RCC 7860 (cell line): ENCODE measurements around the gene GAL3ST2.
A peak's percentile ranks its signal among the peaks of the same experiment; 100 is the strongest.
"Not testable (repeated sequence)": the region's sequence is repeated elsewhere in the genome, so short reads cannot be mapped to it uniquely, and the experiment has no call there.

Source experiments
- DNase-seq: peaks from one replicate; pipeline ENCODE4 v3.0.0-alpha.2; 2015; ENCODE audit warnings: low spot score
- FAIRE-seq: peaks from 2 replicates; lab custom pipeline; 2012; peaks lifted over from hg19 to GRCh38; lab: Jason Lieb, UNC

GAL3ST2 gene

DNA sequence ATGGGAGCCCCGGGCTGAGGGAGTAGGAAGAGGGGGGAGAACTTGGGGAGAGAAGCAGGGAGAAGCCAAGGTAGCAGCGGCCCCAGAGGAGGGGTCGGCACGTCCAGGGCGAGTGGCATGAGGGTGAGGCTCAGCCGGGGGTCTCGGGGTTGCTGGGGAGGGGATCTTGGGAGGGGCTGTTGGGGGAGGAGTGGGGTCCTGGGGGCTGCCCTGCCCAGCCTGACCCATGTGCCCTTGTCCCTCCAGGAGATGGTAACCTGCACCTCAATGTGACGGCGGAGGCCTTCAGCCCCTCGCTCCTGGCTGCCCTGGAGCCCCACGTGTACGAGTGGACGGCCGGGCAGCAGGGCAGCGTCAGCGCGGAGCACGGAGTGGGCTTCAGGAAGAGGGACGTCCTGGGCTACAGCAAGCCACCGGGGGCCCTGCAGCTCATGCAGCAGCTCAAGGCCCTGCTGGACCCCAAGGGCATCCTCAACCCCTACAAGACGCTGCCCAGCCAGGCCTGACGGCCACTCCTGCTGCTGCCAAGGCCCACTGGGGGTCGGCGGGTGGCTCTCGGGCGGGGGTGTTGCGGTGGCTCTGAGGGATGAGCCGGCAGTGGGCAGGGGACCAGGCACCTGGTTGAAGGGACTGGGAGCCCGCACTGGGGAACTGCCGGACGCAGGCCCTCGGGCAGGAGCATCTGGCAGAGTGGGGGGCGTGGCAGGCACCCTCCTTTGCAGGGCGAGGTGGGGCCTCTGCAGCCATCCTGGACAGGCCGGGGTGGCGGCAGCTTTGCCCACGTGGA, 9.0 kb upstream of the GAL3ST2 start:
- no peak for DNase-seq
- no peak for FAIRE-seq

DNA sequence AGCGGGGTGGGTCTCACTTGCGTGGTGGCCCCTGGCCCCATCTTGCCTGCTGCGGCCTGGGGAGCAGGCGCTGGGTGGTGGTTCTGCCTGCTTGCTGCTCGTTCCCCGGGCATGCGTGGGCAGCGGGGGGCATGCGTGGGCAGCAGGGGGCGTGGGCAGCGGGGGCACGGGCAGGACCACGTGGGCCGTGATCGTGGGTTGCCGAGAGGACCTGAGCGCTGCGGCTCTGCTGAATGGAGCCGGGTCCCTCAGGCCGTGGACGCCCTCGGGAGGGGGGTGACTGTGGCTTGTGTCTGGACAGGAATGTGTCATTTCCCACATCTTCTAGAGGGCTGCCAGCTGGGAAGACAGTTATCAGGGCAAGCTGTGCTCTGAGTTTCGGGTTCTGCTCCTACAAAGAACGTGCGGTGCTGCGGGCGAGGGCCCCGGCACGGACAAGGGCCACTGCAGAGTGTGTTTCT, 8.3 kb upstream of the GAL3ST2 start:
- FAIRE-seq: no peak
- DNase-seq: no peak

DNA sequence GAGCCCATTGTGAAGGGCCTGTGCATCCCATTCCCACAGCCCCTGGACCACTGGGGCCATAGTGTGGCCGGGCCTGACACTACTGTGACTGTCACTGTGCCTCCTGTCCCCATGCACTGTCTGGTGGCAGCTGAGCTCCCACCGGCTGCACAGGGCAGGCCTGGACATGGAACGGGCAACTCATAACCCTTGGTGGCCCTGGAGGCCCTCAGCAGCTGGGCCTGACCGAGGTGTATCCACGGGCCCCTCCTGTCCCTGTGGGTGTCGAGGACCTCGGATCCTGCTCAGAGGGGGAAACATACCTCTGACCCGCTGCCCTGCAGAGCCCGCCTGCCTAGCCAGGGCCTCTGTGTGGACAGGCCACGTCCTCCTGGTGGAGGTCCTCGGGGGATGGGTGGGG, 7.8 kb upstream of the GAL3ST2 start:
- DNase-seq (no peak), FAIRE-seq (no peak)

DNA sequence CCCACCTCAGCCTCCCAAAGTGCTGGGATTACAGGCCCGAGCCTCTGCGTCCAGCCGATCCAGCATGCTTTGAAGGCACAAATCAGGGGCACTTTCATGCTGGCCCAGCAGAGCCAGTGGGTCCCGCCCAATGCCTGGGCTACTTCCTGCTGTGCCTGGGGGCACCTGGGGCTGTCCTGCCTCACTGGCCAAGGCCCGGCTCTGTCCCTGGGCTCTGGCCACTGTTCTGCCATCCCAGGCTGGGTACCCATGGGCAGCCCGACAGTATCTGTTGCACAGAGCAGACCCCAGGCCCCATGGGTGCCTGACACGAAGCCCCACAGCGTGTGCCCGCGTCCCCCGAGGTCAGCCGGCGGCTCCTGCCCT, 6.8 kb upstream of the GAL3ST2 start:
- FAIRE-seq (no peak), DNase-seq (no peak)

DNA sequence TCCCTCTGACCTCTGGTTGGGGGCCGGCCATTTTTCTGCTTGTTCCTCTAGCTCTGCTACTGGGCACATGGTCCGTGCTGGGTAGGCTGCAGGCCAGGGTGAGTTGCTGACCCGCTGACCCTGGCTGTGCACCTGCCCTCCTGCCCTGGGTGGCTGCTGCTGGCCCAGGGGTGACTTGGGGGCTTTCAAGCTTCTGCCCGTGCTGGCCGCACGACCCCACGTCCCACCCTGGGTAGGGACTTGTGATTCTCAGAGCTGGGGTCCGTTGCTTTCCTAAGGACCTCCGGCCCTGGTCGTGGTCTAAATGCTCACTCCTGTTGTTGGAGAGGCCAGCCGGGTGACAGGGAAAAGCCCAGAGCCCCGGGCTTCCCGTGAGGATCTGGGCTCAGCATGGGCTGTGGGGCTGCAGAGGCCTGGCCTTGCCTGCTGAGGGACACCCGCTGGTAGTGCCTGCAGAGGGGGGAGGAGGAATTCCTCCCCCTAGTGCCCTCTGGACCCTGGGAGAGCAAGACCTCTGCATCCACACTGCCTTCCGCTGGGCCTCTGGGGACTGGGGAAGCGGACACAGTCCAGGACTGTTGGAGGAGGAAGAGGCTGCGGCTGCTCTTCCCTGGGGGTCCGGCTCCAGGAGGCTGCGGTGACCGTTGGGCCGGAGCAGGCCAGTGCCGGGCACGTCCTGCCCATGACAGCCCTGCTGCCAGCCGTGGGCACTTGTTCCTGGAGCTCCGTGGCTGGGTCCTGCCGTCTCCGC, 6.3 kb upstream of the GAL3ST2 start:
- FAIRE-seq (no peak), DNase-seq (no peak)

DNA sequence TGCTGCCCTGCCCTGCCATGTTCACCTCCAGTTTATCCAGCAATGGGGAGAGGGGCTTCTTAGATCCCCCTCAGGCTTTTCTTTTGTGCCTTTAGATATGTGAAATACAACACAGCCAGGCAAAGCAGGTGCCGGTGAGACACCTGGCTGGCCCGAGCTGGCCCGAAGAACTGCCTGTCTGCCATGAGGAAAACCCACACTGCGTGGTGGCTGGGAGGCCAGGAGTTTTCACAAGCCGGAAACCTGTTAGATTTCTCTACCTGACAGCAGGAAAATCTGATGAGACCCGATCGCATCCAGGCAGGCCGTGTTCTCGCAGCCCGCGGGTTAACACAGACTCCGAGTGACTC, 5.7 kb upstream of the GAL3ST2 start:
- no peak for FAIRE-seq
- DNase-seq: no peak

DNA sequence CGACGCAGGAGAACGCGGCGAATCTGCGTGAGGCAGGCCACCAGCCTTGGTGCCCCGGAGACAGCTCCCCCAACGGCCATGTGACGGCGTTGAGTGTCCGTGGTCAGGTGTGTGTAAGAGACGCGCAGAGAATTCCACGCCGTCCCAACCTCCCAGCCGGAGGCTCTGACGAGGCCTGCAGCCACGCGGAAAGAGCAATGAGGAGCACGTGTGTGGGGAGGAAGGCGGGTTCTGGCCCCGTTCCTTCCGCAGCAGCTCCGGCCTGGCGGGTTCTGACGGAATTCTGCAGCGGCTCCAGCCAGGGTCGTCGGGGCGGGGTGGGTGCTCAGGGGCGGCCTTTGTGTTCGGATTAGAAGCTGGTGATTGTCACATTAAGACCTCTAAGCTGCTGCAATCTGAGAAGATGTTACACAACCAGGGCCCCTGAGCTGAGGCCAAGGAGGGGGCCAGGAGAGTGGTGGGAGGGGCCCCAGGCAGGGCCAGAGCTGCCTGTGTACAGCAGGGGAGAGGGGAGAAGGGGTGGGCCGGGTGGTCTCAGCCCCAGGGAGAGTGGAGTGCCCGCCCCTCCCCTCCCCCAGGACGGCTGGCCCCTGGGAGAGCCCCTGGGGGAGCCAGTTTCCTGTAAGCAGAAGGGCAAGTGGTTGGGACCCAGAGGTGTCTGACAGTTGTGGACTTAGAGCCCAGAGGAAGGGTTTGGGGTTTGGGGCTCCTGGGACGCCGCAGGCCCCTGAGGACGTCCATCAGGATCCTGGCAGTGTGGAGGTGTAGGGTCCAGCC, 5.1 kb upstream of the GAL3ST2 start:
- FAIRE-seq (no peak), DNase-seq (no peak)

DNA sequence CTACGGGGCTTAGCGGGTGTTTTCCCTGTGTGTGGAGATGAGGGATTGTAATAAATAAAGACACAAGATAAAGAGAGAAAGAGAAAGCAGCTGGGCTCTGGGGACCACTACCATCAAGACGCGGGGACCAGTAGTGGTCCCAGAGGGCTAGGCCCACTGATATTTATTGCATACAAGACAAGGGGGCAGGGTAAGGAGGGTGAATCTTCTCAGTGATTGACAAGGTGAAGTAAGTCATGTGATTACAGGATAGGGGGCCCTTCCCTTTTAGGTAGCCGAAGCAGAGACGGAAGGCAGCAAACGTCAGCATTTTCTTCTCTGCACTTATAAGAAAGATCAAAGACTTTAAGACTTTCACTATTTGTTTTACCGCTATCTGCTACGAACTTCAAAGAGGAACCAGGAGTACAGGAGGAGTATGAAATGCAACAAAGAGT, 4.5 kb upstream of the GAL3ST2 start:
- DNase-seq (no peak), FAIRE-seq (no peak)

DNA sequence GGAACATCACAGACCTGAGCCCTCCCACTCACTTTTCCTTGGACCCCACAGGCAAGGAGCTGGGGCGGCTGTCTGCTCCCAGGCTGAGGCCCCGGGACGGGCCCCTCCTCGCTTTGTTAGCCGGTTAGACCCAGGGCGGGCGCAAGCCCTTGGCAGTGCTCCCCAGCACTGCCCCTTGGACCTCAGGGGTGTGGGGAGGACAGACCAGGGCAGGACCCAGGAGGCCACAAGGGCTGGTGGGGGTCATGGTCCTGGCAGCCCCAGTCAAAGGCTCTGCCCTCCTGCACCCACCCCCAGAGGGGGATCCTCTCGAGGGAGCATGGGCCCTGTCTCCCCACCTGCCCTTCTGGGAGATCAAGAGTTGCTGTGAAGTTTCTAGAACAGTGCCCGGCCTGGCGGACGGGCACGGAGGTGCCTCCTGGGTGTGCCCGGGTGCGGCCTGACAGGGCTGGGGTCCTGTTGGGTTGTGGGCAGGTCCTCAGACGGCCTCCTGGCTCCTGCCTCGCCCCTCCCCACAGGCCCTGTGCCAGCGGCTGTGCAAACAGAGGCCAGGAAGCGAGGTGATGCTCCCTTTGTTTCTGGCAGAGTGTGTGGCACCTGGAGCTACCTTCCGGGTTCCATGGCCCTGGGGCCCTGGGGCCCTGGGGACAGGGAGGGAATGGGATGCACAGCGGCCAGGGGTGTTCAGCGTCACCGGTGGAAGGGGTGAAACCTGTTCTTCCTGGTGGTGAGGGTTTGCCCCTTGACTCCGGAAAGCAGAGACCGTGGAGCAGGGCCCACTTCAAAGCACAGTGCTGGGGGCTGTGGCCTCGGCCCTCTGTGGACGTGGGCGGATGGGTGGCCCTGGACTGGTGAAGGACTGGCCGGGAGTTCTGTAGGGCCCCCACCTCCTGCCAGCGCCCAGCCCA, 2.9 kb upstream of the GAL3ST2 start:
- DNase-seq (no peak), FAIRE-seq (no peak)

DNA sequence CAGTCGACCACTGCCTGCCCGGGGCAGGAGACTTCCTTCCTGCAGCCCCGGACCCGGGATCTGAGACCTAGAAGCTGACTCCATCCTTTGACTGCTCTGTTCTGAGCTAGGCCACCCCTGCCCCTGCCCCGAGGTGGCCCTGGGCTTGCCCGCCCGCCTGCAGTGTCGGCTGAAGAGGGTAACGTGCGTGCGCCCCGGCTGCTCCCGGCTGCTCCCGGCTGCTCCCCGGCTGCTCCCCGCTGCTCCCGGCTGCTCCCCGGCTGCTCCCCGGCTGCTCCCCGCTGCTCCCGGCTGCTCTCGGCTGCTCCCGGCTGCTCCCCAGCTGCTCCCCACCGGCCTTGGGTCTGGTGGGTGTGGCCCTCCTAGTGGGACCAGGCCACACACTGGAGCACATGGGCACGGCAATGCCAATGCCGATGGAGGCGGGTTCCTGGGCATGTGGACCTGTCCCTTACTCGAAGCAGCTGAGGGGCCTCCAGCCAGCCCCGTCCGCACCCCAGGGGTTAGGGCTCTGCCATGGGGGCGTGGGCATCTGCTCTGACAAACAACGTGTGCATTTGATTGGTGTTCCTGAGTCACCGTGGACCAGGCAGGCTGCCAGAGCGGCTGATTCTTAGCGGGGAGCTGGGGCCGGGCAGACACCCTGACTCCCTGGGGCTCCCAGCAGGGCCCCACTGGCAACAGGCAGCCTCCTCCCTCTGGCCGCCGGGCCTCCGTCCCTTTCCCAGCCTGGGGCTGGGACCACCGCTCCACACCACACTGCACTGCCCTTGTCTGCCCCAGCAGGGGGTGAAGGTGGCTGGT, 2.0 kb upstream of the GAL3ST2 start:
- FAIRE-seq (no peak), DNase-seq (peak; percentile 43)

DNA sequence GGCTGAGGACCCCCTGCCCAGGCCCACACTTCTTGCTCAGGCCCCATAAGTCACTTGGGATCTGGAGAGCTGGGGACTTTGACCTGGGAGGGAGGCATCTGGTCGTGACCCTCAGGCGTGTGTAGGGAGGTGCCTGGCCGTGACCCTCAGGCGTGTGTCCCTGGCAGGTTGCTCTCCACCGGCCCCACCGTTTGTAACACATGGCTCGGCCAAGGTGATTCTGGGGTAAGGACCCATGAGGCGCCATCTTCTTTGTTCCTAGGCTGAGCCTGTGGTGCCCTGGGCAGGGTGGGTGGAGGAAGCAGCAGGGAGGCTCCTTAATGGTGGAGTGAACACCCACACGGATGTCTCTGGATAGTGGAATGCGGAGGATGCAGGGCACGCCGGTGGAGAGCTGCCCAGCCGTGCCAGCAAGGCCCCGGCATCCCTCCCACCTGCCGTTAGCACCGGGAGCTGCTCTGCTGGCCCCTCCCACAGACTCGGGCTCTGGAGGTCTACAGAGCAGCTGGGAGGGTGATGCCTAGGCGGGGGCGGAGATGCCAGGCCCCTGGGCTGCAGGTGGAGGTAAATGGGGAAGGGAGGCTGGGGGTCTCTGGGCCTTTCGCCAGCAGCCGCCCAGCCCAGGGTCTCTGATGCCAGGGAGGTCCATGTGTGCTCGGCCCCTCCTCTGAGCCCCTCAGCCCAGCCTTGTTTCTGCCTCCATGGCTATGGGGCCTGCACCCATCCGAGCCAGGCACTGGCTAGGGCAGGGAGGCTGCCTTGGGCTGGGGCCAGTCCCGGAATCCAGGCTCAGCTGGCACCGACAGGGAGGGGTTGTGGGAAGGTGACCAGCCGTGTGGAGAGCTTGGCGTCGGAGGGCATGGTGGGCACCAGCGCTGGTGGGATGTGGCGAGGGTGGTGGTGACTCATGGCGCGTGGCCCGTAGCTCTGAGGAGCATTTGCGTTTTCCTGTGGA, 1.1 kb upstream of the GAL3ST2 start:
- DNase-seq: peak; percentile 51
- FAIRE-seq: no peak

DNA sequence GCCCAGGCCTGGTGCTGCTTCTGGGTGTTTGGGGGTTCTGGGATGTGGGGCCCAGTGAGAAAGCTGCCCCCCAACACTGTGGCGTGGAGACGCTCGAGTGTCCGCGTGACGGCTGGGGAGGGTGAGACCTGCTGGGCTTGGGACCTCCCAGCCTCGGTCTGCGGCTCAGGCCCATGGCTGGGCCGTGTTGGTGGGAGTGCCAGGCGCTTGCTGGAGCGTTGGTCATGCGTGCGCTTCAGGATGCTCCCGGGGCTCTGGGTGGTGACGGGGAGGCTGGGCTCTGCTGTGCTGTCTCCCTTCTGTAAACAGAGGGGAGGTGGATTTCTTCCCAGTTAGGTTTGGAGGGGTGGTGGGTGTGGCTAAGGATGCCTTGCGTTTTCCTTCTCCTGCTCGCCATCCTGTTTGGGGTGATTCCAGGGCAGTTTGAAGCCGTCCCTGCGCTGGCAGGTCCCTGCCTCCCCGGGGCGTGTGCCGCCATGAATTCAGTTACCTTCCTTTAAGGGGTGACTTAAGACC, 606 bp downstream of the GAL3ST2 start:
- FAIRE-seq: no peak
- DNase-seq: no peak

DNA sequence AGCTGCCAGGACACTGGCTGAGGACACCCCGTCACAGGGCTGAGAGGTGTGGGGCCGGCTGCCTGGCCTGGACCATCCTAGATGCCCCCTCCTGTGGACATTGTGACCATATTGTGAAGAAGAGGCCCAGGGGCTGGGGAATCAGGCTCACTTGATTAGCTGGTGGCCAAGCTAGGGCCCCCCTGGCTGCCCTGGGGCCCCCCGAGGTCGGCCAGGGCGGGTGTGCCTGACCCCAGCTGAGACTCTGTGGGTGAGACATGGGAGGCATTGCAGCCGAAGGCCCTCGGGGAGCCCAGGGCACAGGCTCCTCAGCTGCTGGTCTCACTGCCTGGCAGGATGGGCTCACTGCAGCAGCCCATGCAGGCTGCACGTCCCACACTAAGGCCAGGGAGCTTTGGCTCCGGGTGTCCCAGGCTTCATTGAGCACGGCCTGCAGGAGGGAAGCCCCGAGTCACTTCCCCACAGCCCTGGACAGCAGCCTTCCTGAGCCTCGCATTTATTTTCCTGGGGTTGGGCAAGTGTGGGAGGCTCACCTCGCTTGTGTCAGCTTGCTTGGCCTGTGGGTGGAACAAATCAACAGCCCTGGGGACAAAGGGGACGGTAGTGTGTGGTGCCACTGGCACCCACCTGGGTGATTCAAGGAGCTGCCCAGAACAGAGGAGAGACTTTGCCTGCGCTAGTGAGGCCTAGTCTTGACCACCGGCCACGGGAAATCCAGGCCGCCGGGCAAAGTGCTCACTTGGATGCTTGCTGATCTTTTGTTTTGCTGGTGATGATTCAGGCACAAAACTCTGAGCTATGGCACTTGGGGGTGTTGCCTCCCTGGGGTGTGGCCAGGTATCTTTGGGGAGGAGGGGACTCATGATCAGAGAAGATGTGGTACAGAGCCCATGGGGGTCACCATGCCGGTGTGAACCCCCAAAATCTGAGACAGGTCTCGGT, 1.3 kb downstream of the GAL3ST2 start:
- no peak for FAIRE-seq

DNA sequence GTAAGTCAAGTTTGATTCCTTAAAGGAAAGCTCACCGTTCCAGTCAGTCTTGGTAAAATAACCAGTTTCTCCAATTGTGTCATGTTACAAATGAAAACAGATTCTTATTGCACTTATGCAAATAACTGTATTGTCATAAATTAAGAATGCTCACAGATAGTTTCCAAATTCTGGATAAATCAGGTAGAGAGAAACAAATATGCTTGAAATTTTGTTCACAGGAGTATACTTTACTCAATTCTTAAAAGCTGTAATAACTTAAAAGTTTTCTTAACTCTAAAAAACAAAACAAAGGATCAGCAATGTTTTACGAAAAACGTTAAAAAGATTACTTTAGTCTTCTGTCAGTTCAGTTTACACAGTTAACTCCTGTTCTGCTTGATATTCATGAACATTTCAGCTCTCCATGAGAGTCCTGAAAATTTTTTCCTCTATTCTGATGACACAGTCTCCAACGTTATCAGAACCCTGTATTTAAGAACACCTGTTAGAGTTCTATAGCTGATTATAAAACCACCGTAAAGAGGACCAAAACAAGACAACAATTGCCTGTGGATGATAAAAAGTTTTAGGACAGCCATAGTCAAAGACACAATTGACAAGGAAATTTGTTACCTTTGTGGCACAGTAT, 4.4 kb downstream of the GAL3ST2 start:
- no peak for FAIRE-seq

More for the DNA sequence above, 1.3 kb downstream of the GAL3ST2 start:
- no peak for DNase-seq

DNA sequence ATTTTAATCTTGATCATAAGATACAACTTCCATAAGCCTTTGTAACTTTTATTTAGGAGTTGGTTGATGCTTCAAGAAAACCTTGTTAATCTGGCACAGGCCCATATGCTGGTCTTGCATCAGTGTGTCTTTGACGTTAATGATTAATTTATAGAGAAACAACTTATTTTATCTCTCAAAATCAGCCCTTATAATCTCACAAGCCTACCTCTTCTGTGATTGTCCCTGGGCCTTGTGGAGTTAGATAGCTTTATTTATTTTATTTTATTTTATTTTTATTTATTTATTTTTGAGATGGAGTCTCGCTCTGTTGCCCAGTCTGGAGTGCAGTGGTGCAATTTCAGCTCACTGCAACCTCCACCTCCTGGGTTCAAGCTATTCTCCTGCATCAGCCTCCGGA, 5.4 kb downstream of the GAL3ST2 start:
- FAIRE-seq: peak; percentile 43
- DNase-seq: not testable (repeated sequence)

More for the DNA sequence above, 4.4 kb downstream of the GAL3ST2 start:
- no peak for DNase-seq

DNA sequence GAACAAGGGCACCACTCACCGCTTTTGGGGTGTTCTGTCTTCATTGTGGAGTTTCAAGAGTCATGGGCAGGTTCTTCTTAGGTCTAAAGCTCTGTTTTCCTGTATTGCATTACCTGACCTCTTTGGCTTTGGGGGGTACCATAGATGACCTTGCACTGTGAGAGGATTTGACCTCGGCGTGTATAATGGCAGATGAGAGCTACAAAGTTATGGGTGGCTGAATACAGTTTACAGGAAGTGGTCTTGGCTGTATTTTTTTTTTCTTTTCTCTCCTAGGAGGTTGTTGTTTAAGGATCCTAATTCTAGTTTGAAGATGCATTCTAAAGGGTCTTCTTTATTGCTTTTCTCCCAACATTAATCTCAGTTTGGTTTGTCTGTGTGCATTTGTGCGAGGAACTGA, 11.5 kb downstream of the GAL3ST2 start:
- FAIRE-seq (no peak), DNase-seq (no peak)

DNA sequence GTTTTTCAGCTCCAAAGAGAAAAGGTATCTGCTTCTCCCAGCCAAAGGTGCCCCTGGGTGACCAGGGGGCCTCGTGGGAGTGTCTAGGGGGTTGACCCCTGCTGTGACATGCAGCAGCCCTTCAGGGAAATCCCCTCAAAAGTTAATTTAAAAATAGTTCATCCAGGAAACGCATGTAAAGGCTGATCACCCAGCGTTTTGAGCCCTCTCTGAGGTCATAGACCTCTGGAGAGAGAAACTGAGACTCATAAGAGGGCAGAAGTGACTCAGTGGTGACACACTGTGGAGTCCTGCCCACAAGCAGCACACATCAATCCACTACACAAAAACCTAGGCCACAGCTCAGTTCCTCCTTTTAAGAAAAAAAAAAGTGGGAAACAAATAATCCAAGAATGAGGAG, 11.9 kb downstream of the GAL3ST2 start:
- FAIRE-seq (peak; percentile 88), DNase-seq (peak; percentile 71)
